Anterior cingulate cortex (tissue), 58 donors: ENCODE data around the gene CADPS.

Source experiments
- DNase-seq, 58 donors: peaks; one replicate each; lab custom pipeline; 2025; lab: John Stamatoyannopoulos, UW

Gene CADPS

DNA sequence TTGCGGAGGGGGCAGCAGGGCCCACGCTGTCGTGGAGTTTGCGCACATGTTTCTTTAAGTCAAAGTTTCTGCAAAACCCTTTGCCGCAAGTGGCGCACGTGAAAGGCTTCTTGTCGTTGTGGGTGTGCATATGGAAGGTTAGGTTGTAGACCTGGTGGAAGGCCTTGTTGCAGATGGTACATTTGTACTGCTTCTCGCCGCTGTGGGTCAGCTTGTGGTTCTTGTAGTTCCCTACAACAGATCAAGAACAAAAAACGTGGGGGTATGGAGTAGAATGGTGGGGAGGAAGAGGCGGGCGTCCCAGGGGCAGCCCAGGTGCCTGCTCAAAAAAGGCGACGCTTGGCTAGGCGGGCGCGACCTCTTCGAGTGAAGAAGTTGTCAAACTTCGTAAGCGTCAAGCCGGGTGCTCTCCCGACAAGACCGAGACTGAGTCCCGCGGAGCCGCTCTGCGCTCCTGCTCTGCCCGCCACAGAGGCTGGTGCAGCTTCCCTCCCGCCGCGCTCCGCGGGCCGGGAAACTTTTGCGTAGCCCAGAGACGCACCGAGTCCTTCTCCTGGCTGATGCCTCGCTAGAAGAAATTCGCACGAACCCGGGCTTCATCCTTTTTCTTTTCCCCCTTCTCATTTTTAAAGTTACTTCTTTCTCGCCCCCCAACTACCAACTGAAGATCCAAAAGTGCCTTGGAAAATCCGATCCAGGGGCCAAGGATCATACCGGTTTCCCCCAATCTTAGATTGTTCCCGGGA, 504.9 kb downstream of the CADPS start:
- DNase-seq: no peak

DNA sequence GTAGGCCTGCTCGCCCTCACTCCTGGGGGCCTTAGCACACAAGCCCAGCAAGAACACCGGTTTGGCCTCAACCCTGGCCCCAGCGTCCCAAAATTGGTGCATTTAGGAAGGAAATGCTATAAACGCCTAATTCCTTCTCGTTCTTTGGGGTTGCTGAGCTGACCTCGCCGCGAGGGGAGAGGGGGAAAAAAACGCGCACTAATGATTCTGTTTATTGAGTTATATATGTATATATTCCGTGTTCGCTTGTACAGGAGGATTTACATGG, 505.8 kb downstream of the CADPS start:
- DNase-seq: no peak

DNA sequence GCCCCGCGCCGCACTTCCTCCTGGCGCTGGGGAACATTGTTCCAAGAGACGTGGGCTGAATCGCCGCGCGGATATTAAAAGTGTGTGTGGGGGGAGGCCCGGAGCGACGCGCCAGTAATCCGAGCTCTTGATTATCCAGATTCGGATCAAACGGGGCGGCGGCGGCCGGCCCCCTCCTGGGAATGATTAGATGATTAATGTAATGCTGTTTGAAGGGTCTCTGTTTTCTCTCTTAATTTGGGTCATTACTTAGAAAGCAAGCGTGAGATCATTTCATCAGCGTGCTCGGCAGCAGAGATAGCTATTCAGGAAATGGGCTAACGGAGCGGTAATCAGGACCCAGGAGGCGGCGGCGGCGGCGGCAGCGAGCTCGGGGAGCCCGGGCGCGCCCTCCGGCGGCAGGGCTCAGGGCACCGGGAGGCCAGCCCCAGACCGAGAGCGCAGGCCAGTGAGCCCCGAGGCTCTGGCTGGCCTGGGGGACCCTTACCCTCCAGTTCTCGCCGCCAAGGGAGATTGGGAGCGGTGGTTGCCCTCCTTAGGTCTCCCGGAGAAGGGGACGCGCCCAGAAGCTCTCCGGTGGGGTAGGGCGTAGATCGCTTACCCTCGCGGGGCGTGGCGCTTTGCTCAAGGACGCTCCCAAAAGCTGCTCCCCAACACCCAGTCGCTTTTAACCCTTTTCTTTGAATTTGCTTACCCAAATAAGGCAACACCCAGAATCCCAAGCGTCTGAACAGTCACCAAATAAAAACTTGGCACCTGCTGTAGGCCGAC, 506.3 kb downstream of the CADPS start:
- DNase-seq: peak in 2 of 58 donors; percentile 14 to 43

DNA sequence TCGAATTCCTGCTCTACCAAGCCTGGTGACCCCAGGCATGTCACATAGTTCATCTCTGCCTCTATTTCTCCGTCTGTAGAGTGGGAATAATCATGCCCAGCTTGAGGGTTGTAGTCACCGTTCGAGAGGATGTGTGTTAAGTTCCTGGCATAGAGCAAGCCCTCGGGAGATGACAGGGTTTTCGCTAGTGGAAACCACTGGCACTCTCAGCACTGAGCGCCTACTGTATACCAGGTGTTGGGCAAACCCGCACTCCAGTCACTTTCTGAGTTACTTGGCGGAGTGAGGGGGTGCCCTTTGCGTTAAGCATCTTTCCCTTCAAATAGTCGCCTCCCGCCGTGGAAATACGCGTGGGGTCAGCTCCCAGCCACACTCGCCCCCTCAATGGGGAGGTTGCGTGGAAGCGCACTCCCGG, 506.9 kb downstream of the CADPS start:
- DNase-seq: no peak

DNA sequence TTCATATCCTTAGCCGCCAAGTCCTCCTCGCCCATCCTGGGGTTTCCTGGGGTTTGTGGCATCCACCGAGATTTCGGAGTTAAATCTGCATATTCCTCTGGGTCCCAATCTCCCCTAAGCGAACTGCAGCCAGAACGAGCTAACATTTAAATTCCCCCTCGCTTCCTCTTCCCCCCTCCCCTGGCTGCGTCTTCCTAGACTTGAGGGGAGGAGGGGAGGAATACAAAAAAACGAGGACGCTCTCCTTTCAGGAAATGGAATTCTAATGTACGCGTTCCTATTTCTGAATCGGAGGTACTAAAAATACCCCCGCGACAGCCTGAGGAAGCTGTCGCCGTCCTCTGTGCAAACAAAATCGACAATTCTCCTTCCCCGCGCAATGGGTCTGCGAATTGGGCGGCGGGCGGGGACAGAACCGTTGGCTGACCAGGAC, 507.4 kb downstream of the CADPS start:
- no peak for DNase-seq

DNA sequence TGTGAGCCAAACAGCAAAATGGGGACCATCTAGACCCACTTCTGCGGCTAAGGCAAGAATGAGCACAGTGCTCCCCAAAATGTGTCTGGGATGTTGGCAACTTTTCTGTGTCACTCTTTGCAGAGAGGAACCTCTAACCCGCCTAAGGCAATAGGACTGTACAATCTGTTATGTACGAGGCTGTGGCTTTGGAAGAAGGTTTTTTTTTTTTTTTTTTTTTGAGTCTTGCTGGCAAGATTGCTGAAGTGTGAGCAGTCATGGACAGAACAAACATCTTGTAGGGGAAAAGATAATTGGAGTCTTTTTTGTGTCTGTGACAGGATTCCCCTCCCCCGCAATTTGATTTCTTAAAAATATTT, 509.1 kb downstream of the CADPS start:
- DNase-seq: no peak

DNA sequence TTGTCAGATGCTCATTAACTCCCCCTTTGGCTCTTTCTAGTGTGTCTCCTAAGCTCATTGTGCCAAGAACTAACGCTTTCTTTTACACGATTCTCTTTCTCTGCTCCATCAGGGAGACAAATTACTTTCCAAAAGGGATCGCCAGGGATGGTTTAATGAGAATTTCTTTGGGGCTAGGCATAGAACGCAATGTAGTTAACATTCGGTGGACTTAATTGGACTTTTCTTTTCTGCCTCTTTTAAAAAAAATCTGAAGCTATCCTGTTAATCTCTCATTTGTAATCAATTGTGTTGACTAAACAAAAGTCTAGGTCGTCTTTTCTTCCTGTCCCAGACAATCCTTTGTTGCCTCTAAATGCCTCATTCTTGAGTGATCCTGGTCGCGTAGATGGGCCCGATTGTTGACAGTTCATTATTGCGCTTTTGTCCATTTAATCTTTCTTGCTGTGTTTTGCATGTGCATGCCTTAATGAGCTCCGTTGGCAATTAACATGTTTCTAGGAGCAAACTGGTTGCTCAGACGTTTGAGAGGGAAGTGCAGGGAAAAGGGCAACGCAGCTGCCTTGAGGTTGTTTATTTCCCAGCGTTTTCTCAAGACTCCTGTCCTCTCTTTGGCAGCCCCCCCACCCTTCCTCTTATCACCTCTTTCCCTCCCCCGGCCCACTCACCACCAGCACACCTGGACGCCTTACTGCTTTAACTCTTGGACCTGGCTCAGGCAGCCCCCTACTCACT, 509.7 kb downstream of the CADPS start:
- DNase-seq: peak in 7 of 58 donors; percentile 14 to 69 (median 46)

DNA sequence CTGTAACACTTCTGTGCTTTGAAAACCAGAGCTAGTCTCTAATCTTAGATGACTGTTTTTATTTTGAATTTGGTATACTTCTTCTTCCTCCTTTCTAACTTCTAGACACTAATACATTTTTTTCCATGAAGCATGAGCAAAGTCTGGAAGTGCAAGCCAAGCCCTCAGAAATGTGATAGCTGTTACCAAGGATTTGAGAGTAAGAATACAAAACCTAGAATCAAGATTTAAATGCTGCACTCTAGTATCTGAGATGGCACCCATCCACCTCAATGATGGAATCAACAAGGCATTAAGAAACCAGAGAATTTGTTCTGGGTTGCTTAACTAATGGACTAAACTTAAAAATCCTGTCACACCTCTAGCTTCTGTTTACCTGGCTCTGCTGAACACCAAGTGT, 511.0 kb downstream of the CADPS start:
- DNase-seq: no peak

DNA sequence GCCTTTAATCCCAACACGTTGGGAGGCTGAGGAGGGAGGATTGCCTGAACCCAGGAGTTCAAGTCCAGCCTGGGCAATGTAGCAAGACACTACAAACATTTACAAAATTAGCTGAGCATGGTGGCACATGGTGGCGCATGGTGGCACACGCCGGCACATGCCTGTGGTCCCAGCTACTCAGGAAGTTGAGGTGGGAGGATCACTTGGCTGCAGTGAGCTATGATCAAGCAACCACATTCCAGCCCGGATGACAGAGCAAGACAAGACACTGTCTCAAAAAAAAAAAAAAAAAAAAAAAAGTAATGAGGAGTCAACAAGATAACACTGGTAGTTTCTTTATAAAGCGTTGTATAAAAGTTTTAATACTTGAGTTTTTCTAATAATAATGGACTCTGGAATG, 511.9 kb downstream of the CADPS start:
- DNase-seq: no peak

DNA sequence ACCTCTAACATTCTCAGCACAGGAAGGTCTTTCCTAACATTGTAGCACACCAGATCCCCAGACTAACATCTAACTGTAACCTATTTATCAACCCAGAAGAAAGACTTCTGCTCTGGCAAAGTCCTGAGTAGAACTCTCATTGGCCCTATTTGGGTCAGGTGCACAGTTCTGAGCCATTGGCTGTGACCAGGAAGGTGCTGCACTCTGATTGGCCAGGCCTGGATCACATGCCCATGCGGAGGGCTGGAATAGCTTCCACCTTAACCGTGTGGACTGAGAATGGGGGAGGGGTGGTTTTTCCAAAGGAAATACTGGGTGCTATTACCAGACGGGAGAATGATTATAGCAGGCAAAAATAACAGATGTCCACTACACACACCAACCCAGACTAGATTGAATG, 513.4 kb downstream of the CADPS start:
- DNase-seq: no peak

DNA sequence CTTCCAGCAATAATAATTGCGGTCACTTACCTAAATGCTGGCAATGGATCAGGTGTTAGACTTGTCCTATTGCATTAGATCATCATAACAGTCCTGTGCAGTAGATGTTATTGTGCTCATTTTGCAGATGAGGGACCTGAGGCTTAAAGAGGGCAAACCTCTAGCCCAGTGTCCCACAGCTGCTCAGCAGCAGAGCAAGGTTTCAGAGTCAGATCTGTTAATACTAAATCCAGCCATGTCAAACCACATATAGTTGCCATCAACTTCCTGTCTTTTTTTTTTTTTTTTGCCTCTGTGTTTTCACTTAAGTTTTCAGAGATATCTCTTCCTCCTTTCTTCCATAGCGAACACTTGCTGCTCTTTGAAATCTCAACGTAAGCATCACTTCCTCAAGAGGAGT, 514.0 kb downstream of the CADPS start:
- no peak for DNase-seq

DNA sequence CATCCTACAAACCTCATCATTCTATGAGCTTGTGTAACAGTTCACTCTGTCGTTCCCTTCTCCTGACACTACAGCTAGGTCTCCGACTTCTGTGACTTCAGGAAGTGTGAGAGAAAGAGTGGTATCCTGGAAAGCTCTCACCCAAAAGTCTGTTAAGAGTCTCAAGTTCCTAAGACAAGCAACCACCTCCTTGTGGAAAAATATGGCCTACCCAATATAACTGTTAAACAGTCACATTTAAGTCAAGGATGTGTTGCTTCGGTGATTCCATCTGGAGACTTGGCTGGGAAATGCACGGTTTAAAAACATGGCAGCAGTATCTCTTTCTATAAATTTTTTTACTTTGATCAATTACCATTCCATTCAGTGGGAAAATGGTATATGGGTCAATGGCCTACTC, 515.7 kb downstream of the CADPS start:
- no peak for DNase-seq

DNA sequence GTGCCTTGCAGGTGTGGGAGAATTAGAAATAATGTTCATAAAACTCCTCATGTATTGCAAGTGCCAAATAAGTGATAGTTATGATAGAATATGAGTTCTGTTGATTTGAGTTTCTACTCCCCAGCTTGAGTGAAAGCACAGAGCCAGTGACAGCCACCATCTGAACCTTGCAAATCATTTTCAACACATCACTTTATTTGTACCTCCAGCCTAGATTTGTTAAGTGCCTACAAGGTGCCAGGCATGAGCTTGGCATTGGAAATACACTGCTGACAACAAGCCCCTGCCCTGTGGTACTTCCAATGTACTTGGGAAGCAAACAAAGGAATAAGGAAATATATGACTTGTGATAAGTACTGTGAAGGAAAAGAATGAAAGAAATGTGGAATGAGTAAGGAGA, 518.9 kb downstream of the CADPS start:
- no peak for DNase-seq

DNA sequence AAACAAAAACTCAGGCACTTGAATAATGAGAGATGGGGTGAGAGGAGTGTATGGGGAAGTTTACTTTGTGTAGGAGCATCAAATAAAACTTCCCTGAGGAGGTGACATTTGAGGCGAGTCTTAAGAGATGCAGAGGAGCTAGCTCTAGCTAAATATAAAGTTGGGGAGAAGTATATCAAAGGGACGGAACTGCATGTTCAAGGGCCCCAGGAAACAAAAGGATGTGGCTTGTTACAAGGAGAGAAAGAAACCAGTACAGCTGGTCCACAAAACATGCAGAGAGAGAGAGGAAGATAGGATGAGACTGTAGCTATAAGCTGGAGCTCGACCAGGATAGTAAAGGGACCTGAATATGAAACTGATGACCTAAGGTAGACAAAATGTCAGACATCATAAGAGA, 519.5 kb downstream of the CADPS start:
- no peak for DNase-seq
